GM12878 (cell line): ENCODE data around the gene GALNS. TPM values are rescaled to one million over a fixed set of nuclear protein-coding genes. Genes with fewer than 3 reads are reported as not detected.

Source experiments
- ATAC-seq: fragments of 200-7000 bp; cut with Tn5 transposase; 3 replicates; pipeline ENCODE4 v1.9.1; 2020; ENCODE audit warnings: mild to moderate bottlenecking, moderate library complexity
- BruUV-seq: library from RNA; stranded (reverse); fragments of 400-500 nt; replicated peaks from 2 replicates; lab custom pipeline; 2021; lab: Mats Ljungman, UMichigan
- CTCF ChIA-PET: fragments of 300-600 bp; sonication (Branson Sonifier 250); formaldehyde crosslinking; extraction: SDS; loops from one replicate; lab custom pipeline; 2021; ENCODE audit warnings: inconsistent platforms; lab: Yijun Ruan, JAX
- POLR2A ChIA-PET: fragments of 350-600 bp; formaldehyde crosslinking; extraction: SDS; loops from one replicate; lab custom pipeline; 2021; ENCODE audit warnings: inconsistent platforms; lab: Charles Lee
- RAD21 ChIA-PET: fragments of 300-600 bp; sonication (Branson Sonifier 250); formaldehyde crosslinking; loops from one replicate; lab custom pipeline; 2023; ENCODE audit warnings: antibody characterized with exemption; ENCODE audit not compliant: unreplicated experiment; lab: Charles Lee
- SMC1A ChIA-PET: fragments of 300-600 bp; sonication (Branson Sonifier 250); formaldehyde crosslinking; loops from one replicate; lab custom pipeline; 2023; ENCODE audit not compliant: unreplicated experiment, uncharacterized antibody; lab: Charles Lee
- DNase-seq: peaks from one replicate; pipeline ENCODE4 v3.0.0-alpha.2; 2011; ENCODE audit warnings: low read depth, low spot score
- FAIRE-seq: peaks from 3 replicates; lab custom pipeline; 2011; peaks lifted over from hg19 to GRCh38; lab: Jason Lieb, UNC
- H2AFZ ChIP-seq: 2 replicates; pipeline ENCODE4 v1.6.0; 2011; ENCODE audit warnings: low read depth, low read length, control low read depth; ENCODE audit not compliant: control insufficient read depth
- H3K27ac ChIP-seq: 2 replicates; pipeline ENCODE4 v1.5.1; 2011; ENCODE audit warnings: control low read depth; ENCODE audit not compliant: control insufficient read depth, insufficient read depth
- H3K27me3 ChIP-seq, 2 experiments: replicated peaks in 1 of 2; 2 replicates each; pipeline versions ENCODE4 v1.6.0 to v1.6.1; 2011; ENCODE audit warnings: low read length in 1 of 2; ENCODE audit not compliant: control insufficient read depth in 2 of 2, insufficient read depth in 2 of 2
- H3K36me3 ChIP-seq, 2 experiments: 2 replicates each; pipeline ENCODE4 v1.5.1; 2011; ENCODE audit warnings: low read length in 1 of 2; ENCODE audit not compliant: control insufficient read depth in 2 of 2, insufficient read depth in 2 of 2
- H3K4me1 ChIP-seq: 2 replicates; pipeline ENCODE4 v1.6.1; 2011; ENCODE audit warnings: mild to moderate bottlenecking, low read length, moderate library complexity, mixed read lengths; ENCODE audit not compliant: control insufficient read depth, insufficient read depth
- H3K4me2 ChIP-seq: 2 replicates; pipeline ENCODE4 v1.6.0; 2011; ENCODE audit warnings: control low read depth; ENCODE audit not compliant: control insufficient read depth, insufficient read depth
- H3K4me3 ChIP-seq: fragments of 200-600 bp; sonication (generic); 2 replicates; pipeline ENCODE4 v1.5.1; 2016
- H3K79me2 ChIP-seq: 2 replicates; pipeline ENCODE4 v1.6.0; 2011; ENCODE audit warnings: low read length; ENCODE audit not compliant: control insufficient read depth, insufficient read depth
- H3K9ac ChIP-seq: 2 replicates; pipeline ENCODE4 v1.8.0; 2011; ENCODE audit warnings: low read length, control low read depth, mixed read lengths; ENCODE audit not compliant: control insufficient read depth, insufficient read depth
- H3K9me3 ChIP-seq: replicated peaks from 3 replicates; pipeline ENCODE4 v1.5.1; 2011; ENCODE audit warnings: mild to moderate bottlenecking, low read length; ENCODE audit not compliant: control insufficient read depth, insufficient read depth
- H4K20me1 ChIP-seq: 2 replicates; pipeline ENCODE4 v1.6.0; 2011; ENCODE audit not compliant: control insufficient read depth, insufficient read depth
- ESRRA ChIP-seq: IDR thresholded peaks from 2 replicates; pipeline ENCODE4 v1.6.1; 2012; ENCODE audit warnings: mild to moderate bottlenecking, low read length, improper control_type of control experiment
- HDAC2 ChIP-seq: fragments of 200-600 bp; sonication (generic); IDR thresholded peaks from 2 replicates; pipeline ENCODE4 v1.6.1; 2017
- IRF3 ChIP-seq: fragments of 450-650 bp; IDR thresholded peaks from 2 replicates; pipeline ENCODE4 v1.6.1; 2014; ENCODE audit warnings: mild to moderate bottlenecking
- MEF2A ChIP-seq: IDR thresholded peaks from 2 replicates; pipeline ENCODE4 v1.6.1; 2011; ENCODE audit warnings: low read depth, mild to moderate bottlenecking, low read length, moderate library complexity; ENCODE audit not compliant: insufficient read depth
- NR2C2 ChIP-seq: IDR thresholded peaks from 2 replicates; pipeline ENCODE4 v1.6.1; 2011; ENCODE audit warnings: borderline replicate concordance, low read depth; ENCODE audit not compliant: control insufficient read depth, insufficient read length
- RAD21 ChIP-seq: IDR thresholded peaks from 2 replicates; pipeline ENCODE4 v1.6.1; 2011; ENCODE audit warnings: mild to moderate bottlenecking, low read depth, low read length, moderate library complexity; ENCODE audit not compliant: insufficient read depth
- SMAD1 ChIP-seq: fragments of 450-650 bp; IDR thresholded peaks from 2 replicates; pipeline ENCODE4 v1.6.1; 2018; ENCODE audit warnings: mild to moderate bottlenecking, low read depth; ENCODE audit not compliant: partially characterized antibody
- USF2 ChIP-seq: IDR thresholded peaks from 2 replicates; pipeline ENCODE4 v1.6.1; 2011; ENCODE audit warnings: low read depth, low read length, improper control_type of control experiment, borderline replicate concordance
- YY1 ChIP-seq: IDR thresholded peaks from 2 replicates; pipeline ENCODE4 v1.6.1; 2011; ENCODE audit warnings: low read depth, mild to moderate bottlenecking, low read length
- ZBTB11 ChIP-seq: fragments of 450-650 bp; formaldehyde crosslinking; IDR thresholded peaks from 2 replicates; pipeline ENCODE4 v1.5.0; 2022; ENCODE audit warnings: mild to moderate bottlenecking, missing genetic modification characterization
- ZNF687 ChIP-seq: fragments of 450-650 bp; IDR thresholded peaks from 2 replicates; pipeline ENCODE4 v1.6.1; 2017; ENCODE audit warnings: mild to moderate bottlenecking, moderate library complexity
- ZZZ3 ChIP-seq: IDR thresholded peaks from 2 replicates; pipeline ENCODE4 v1.6.1; 2011; ENCODE audit warnings: low read depth; ENCODE audit not compliant: control insufficient read depth, insufficient read length
- WGBS: methylation state at CpG from one replicate; pipeline ENCODE4 v1.1.6; 2016; ENCODE audit warnings: low lambda C conversion rate; ENCODE audit not compliant: insufficient replicate concordance, insufficient coverage; ENCODE audit errors: missing lambda C conversion rate; 5-methylcytosine and 5-hydroxymethylcytosine counted together
- in situ Hi-C: fragments of 300-500 bp; cut with MboI; formaldehyde crosslinking; loops from 9 replicates; pipeline ENCODE4 v1.14.3; 2018; ENCODE audit warnings: mixed read lengths
- intact Hi-C: fragments of 100-400 bp; cut with micrococcal nuclease; formaldehyde crosslinking; loops from one replicate; pipeline ENCODE4 v1.14.2; 2022; ENCODE audit not compliant: unreplicated experiment
- polyA plus RNA-seq, 11 experiments: library from polyadenylated mRNA; depleted of rRNA in 4 of 11; unstranded in 6 of 11; stranded (reverse) in 5 of 11; fragments of >200 nt; fragmentation: Nextera tagmentation in 4 of 11; fragmentation: Illumina TruSeq in 1 of 11; extraction: Ambion mirVana in 4 of 11; extraction: Trizol in 1 of 11; gene quantifications; 1 replicate in 1 of 11; 2 replicates in 10 of 11; pipeline versions ENCODE4 v1.2.1 to v1.2.3, GENCODE V29; 2011 to 2016; ENCODE audit warnings: inconsistent platforms in 2 of 11, missing spikeins in 2 of 11, low read depth in 1 of 11
- total RNA-seq, 4 experiments: library from RNA; depleted of rRNA in 3 of 4; stranded (reverse); fragments of >200 nt in 3 of 4; fragmentation: Illumina TruSeq in 1 of 4; extraction: Trizol in 1 of 4; gene quantifications; 2 replicates each; pipeline versions ENCODE4 v1.2.1 to v1.2.3, GENCODE V29; 2013 to 2021
- TF ChIP-seq, protein P1 (sequence below): IDR thresholded peaks from 2 replicates; pipeline ENCODE4 v1.6.1; 2011; ENCODE audit warnings: borderline replicate concordance, low read depth, mild to moderate bottlenecking, moderate library complexity, mixed read lengths, low read length; ENCODE audit not compliant: insufficient read depth; ENCODE audit errors: extremely low read length

GALNS gene
- total and polyA plus RNA-seq, 10 of the 15 experiments (the other 5 are each of a cell fraction or from before 2014, with no cell fraction given) = 0.37 to 12.4 (median 5.3) TPM

GRCh38 chr16:88834670-88835069 lies 22.1 kb downstream of the GALNS start:
- H3K79me2 ChIP-seq = no peaks in the 10 kb centered on the region
- no peak for TF ChIP-seq ZZZ3
- TF ChIP-seq USF2 = no peak
- no peak for TF ChIP-seq YY1
- TF ChIP-seq ESRRA = no peak
- TF ChIP-seq MEF2A = no peak
- no peak for TF ChIP-seq HDAC2
- no peak for TF ChIP-seq NR2C2
- TF ChIP-seq ZBTB11 (CRISPR knock-in tag) = no peak
- TF ChIP-seq ZNF687 = no peak
- no peak for TF ChIP-seq IRF3
- TF ChIP-seq RAD21 = no peak
- TF ChIP-seq SMAD1 = no peak
- TF ChIP-seq, protein P1, sequence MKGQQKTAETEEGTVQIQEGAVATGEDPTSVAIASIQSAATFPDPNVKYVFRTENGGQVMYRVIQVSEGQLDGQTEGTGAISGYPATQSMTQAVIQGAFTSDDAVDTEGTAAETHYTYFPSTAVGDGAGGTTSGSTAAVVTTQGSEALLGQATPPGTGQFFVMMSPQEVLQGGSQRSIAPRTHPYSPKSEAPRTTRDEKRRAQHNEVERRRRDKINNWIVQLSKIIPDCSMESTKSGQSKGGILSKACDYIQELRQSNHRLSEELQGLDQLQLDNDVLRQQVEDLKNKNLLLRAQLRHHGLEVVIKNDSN = no peak
- ATAC-seq (no peak), DNase-seq (no peak), FAIRE-seq (no peak)
- H3K27ac ChIP-seq = no peak overlapping the region
- SMC1A ChIA-PET = no interaction called here
- H3K4me2 ChIP-seq = no peak overlapping the region
- no peaks in the 10 kb centered on the region; a peak in 1 of 4 replicates for H3K36me3 ChIP-seq
- no peaks in the 10 kb centered on the region for H3K4me1 ChIP-seq
- no peak overlapping the region for H2AFZ ChIP-seq
- intact Hi-C loops (no loop called here), in situ Hi-C loops (no loop called here)
- no peaks in the 10 kb centered on the region for H3K9me3 ChIP-seq
- WGBS = 93% methylated on average over 13 of the region's 13 CpGs
- no peaks in the 10 kb centered on the region for H4K20me1 ChIP-seq
- POLR2A ChIA-PET = no interaction called here
- no peak overlapping the region for H3K9ac ChIP-seq
- RAD21 ChIA-PET = no interaction called here
- no peak overlapping the region for H3K4me3 ChIP-seq
- BruUV-seq = no TSS peak
- CTCF ChIA-PET = no interaction called here
- H3K27me3 ChIP-seq = no peaks in the 10 kb centered on the region
